K562 (cell line): ENCODE results near the gene LYRM7. TPM values are rescaled to one million over a fixed set of nuclear protein-coding genes. Genes with fewer than 3 reads are reported as not detected.

Source experiments
- CEBPB ChIP-seq: fragments of 450-650 bp; IDR thresholded peaks from 2 replicates; pipeline ENCODE4 v1.6.1; 2016; ENCODE audit warnings: missing genetic modification characterization, missing compliant biosample characterization
- CTBP1 ChIP-seq: fragments of 450-650 bp; IDR thresholded peaks from 2 replicates; pipeline ENCODE4 v1.6.1; 2016; ENCODE audit warnings: borderline replicate concordance
- HLTF ChIP-seq: fragments of 450-650 bp; IDR thresholded peaks from 2 replicates; pipeline ENCODE4 v1.6.1; 2016
- RBFOX2 ChIP-seq: fragments of 200-400 bp; formaldehyde crosslinking; IDR thresholded peaks from 2 replicates; pipeline ENCODE4 v1.6.1; 2017; ENCODE audit warnings: low read depth, mild to moderate bottlenecking, low read length, moderate library complexity
- RREB1 ChIP-seq: fragments of 250-450 bp; sonication (Bioruptor Pico); IDR thresholded peaks from 2 replicates; pipeline ENCODE4 v1.4.0; 2020
- SMARCE1 ChIP-seq: fragments of 450-650 bp; IDR thresholded peaks from 2 replicates; pipeline ENCODE4 v1.7.1; 2016; ENCODE audit warnings: mild to moderate bottlenecking
- TBP ChIP-seq: optimal IDR thresholded peaks from 2 replicates; pipeline ENCODE3; 2011; ENCODE audit warnings: low read depth, low read length, improper control_type of control experiment
- TFE3 ChIP-seq: fragments of 450-650 bp; formaldehyde crosslinking; IDR thresholded peaks from 2 replicates; pipeline ENCODE4 v1.4.0; 2020; ENCODE audit warnings: mild to moderate bottlenecking, mixed read lengths
- TSHZ1 ChIP-seq: fragments of 250-450 bp; sonication (Bioruptor Pico); IDR thresholded peaks from 2 replicates; pipeline ENCODE4 v1.4.0; 2020; ENCODE audit warnings: mild to moderate bottlenecking, moderate library complexity
- ZNF12 ChIP-seq: sonication (generic); formaldehyde crosslinking; IDR thresholded peaks from 2 replicates; pipeline ENCODE4 v1.4.0; 2020; ENCODE audit warnings: mild to moderate bottlenecking, missing genetic modification reagents
- ZNF140 ChIP-seq: fragments of 250-450 bp; sonication (Bioruptor Pico); IDR thresholded peaks from 2 replicates; pipeline ENCODE4 v1.8.0; 2021; ENCODE audit warnings: moderate library complexity, mild to moderate bottlenecking, inconsistent platforms
- polyA plus RNA-seq, 8 experiments: library from polyadenylated mRNA; depleted of rRNA in 4 of 8; stranded (reverse) in 5 of 8; unstranded in 3 of 8; fragments of >200 nt; fragmentation: Nextera tagmentation in 2 of 8; fragmentation: Illumina TruSeq in 1 of 8; extraction: Ambion mirVana in 2 of 8; extraction: Trizol in 1 of 8; gene quantifications; 2 replicates each; pipeline versions ENCODE4 v1.2.1 to v1.2.3, GENCODE V29; 2011 to 2014; ENCODE audit warnings: inconsistent platforms in 1 of 8, missing spikeins in 1 of 8
- total RNA-seq, 7 experiments: library from RNA; depleted of rRNA in 6 of 7; stranded (reverse); fragments of >200 nt in 6 of 7; fragmentation: Illumina TruSeq in 2 of 7; extraction: Trizol in 2 of 7; gene quantifications; 2 replicates each; pipeline versions ENCODE4 v1.2.1 to v1.2.3, GENCODE V29; 2011 to 2021; ENCODE audit warnings: low replicate concordance in 1 of 7
- TF ChIP-seq, protein P1 (sequence below), 2 experiments: fragments of 450-650 bp; IDR thresholded peaks; 2 replicates each; pipeline ENCODE4 v1.6.1; 2016
- TF ChIP-seq, protein P2 (sequence below): sonication (generic); formaldehyde crosslinking; IDR thresholded peaks from 2 replicates; pipeline ENCODE4 v1.5.0; 2020; ENCODE audit warnings: missing genetic modification reagents

LYRM7 gene
- total and polyA plus RNA-seq, 9 of the 15 experiments (the other 6 are each of a cell fraction or from before 2014, with no cell fraction given): 16.2 to 70.1 (median 33.3) TPM

GRCh38 chr5:131164191-131165118, 6.3 kb upstream of the LYRM7 start (continued):
- TF ChIP-seq TSHZ1 (no peak), RREB1 (0 out of 2 replicates have a peak, but pooled peaks have one; percentile 5), CEBPB (tag) (no peak), CTBP1 (peak; percentile 86), RBFOX2 (peak; percentile 96), HLTF (no peak), ZNF12 (CRISPR knock-in tag) (no peak), ZNF140 (CRISPR knock-in tag) (no peak), TBP (peak; percentile 61), TFE3 (no peak), SMARCE1 (no peak; the same call in none of the 2 replicates)
- TF ChIP-seq, protein P1, sequence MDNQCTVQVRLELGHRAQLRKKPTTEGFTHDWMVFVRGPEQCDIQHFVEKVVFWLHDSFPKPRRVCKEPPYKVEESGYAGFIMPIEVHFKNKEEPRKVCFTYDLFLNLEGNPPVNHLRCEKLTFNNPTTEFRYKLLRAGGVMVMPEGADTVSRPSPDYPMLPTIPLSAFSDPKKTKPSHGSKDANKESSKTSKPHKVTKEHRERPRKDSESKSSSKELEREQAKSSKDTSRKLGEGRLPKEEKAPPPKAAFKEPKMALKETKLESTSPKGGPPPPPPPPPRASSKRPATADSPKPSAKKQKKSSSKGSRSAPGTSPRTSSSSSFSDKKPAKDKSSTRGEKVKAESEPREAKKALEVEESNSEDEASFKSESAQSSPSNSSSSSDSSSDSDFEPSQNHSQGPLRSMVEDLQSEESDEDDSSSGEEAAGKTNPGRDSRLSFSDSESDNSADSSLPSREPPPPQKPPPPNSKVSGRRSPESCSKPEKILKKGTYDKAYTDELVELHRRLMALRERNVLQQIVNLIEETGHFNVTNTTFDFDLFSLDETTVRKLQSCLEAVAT (IDR thresholded peaks at IDR 0.05): peak; percentile 49 to 63; a peak in 2 of 4 replicates
- TF ChIP-seq, protein P2, sequence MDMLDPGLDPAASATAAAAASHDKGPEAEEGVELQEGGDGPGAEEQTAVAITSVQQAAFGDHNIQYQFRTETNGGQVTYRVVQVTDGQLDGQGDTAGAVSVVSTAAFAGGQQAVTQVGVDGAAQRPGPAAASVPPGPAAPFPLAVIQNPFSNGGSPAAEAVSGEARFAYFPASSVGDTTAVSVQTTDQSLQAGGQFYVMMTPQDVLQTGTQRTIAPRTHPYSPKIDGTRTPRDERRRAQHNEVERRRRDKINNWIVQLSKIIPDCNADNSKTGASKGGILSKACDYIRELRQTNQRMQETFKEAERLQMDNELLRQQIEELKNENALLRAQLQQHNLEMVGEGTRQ (CRISPR knock-in tag): no peak
